HepG2 (cell line): ENCODE measurements around the gene SERINC5. TPM values are rescaled to one million over a fixed set of nuclear protein-coding genes. Genes with fewer than 3 reads are reported as not detected.

Experiments
- ASH2L ChIP-seq: fragments of 300-600, 200-600 bp; sonication (generic); IDR thresholded peaks from 2 replicates; pipeline ENCODE4 v1.7.0; 2017; ENCODE audit warnings: low read depth, mild to moderate bottlenecking, moderate library complexity, mixed read lengths, low read length; ENCODE audit not compliant: insufficient read length
- ELF1 ChIP-seq: sonication (generic); formaldehyde crosslinking; IDR thresholded peaks from 2 replicates; pipeline ENCODE4 v1.4.0; 2020; ENCODE audit warnings: missing genetic modification reagents
- FOXA3 ChIP-seq: IDR thresholded peaks from 2 replicates; pipeline ENCODE4 v1.6.1; 2016; ENCODE audit warnings: missing genetic modification reagents, missing compliant biosample characterization
- KAT8 ChIP-seq: IDR thresholded peaks from 2 replicates; pipeline ENCODE4 v1.6.1; 2016; ENCODE audit warnings: missing genetic modification reagents, missing compliant biosample characterization
- KLF9 ChIP-seq: IDR thresholded peaks from 2 replicates; pipeline ENCODE4 v1.6.1; 2016; ENCODE audit warnings: low read depth
- NCOA2 ChIP-seq: sonication (generic); formaldehyde crosslinking; IDR thresholded peaks from 2 replicates; pipeline ENCODE4 v1.8.0; 2022; ENCODE audit warnings: inconsistent platforms
- NCOR1 ChIP-seq: fragments of 200-600 bp; sonication (generic); IDR thresholded peaks from 2 replicates; pipeline ENCODE4 v1.7.0; 2017; ENCODE audit warnings: antibody characterized with exemption, low read length, borderline replicate concordance
- RBM22 ChIP-seq: fragments of 200-400 bp; formaldehyde crosslinking; optimal IDR thresholded peaks from 2 replicates; pipeline ENCODE3; 2017; ENCODE audit warnings: mild to moderate bottlenecking, low read length, moderate library complexity
- SKI ChIP-seq: fragments of 450-650 bp; IDR thresholded peaks from one replicate; pipeline ENCODE4 v1.6.1; 2018; ENCODE audit warnings: mild to moderate bottlenecking; ENCODE audit not compliant: partially characterized antibody
- SOX6 ChIP-seq, 2 experiments: fragments of 450-650 bp in 1 of 2; sonication (generic) in 1 of 2; formaldehyde crosslinking in 1 of 2; IDR thresholded peaks; 2 replicates each; pipeline versions ENCODE4 v1.4.0 to v1.6.1; 2017 to 2020; ENCODE audit warnings: antibody characterized with exemption in 1 of 2, mild to moderate bottlenecking in 1 of 2, missing genetic modification reagents in 1 of 2
- SP140L ChIP-seq: sonication (generic); formaldehyde crosslinking; IDR thresholded peaks from 2 replicates; pipeline ENCODE4 v1.4.0; 2020; ENCODE audit warnings: missing genetic modification reagents, borderline replicate concordance
- SRF ChIP-seq: IDR thresholded peaks from 2 replicates; pipeline ENCODE4 v1.6.1; 2011; ENCODE audit warnings: mild to moderate bottlenecking, low read depth, low read length, moderate library complexity
- TCF7 ChIP-seq: sonication (generic); IDR thresholded peaks from 2 replicates; pipeline ENCODE4 v1.6.1; 2016; ENCODE audit warnings: antibody characterized with exemption, low read depth
- THAP11 ChIP-seq: IDR thresholded peaks from 2 replicates; pipeline ENCODE4 v1.6.1; 2016; ENCODE audit warnings: missing biosample characterization, missing genetic modification reagents
- ZBTB34 ChIP-seq: sonication (generic); formaldehyde crosslinking; IDR thresholded peaks from 2 replicates; pipeline ENCODE4 v1.8.0; 2022; ENCODE audit warnings: mild to moderate bottlenecking, missing genetic modification reagents
- ZNF441 ChIP-seq: sonication (generic); formaldehyde crosslinking; IDR thresholded peaks from 2 replicates; pipeline ENCODE4 v1.7.0; 2021; ENCODE audit warnings: missing genetic modification reagents, borderline replicate concordance
- ZNF713 ChIP-seq: sonication (generic); formaldehyde crosslinking; IDR thresholded peaks from 2 replicates; pipeline ENCODE4 v1.4.0; 2020; ENCODE audit warnings: mild to moderate bottlenecking, missing genetic modification reagents
- polyA plus RNA-seq, 8 experiments: library from polyadenylated mRNA; depleted of rRNA in 3 of 8; stranded (reverse) in 7 of 8; unstranded in 1 of 8; fragments of >200 nt; fragmentation: Illumina TruSeq in 4 of 8; extraction: Trizol in 4 of 8; gene quantifications; 2 replicates each; pipeline versions ENCODE4 v1.2.1 to v1.2.3, GENCODE V29; 2011 to 2016; ENCODE audit warnings: low read depth in 4 of 8, missing spikeins in 1 of 8, mixed read lengths in 1 of 8; ENCODE audit not compliant: insufficient read depth in 1 of 8
- total RNA-seq, 5 experiments: library from RNA; depleted of rRNA; stranded (reverse); fragments of >200 nt; fragmentation: Illumina TruSeq; extraction: Trizol; gene quantifications; 2 replicates each; pipeline ENCODE4 v1.2.3, GENCODE V29; 2016; ENCODE audit warnings: low read depth in 1 of 5
- TF ChIP-seq, protein P1 (sequence below): sonication (generic); formaldehyde crosslinking; IDR thresholded peaks from 2 replicates; pipeline ENCODE4 v1.4.0; 2020; ENCODE audit warnings: missing genetic modification reagents
- TF ChIP-seq, protein P2 (sequence below): sonication (generic); formaldehyde crosslinking; IDR thresholded peaks from 2 replicates; pipeline ENCODE4 v1.9.0; 2021; ENCODE audit warnings: missing genetic modification reagents, borderline replicate concordance
- TF ChIP-seq, protein P3 (sequence below): sonication (generic); formaldehyde crosslinking; IDR thresholded peaks from 2 replicates; pipeline ENCODE4 v1.4.0; 2020; ENCODE audit warnings: missing genetic modification reagents, borderline replicate concordance

SERINC5 gene
- total and polyA plus RNA-seq, 2 of the 13 experiments (the other 11 are each of a cell fraction or from before 2014, with no cell fraction given), result 17.3 to 22.8 TPM

GRCh38 chr5:80204808-80205614 is 50.8 kb downstream of the SERINC5 start (continued):
- TF ChIP-seq, protein P1, sequence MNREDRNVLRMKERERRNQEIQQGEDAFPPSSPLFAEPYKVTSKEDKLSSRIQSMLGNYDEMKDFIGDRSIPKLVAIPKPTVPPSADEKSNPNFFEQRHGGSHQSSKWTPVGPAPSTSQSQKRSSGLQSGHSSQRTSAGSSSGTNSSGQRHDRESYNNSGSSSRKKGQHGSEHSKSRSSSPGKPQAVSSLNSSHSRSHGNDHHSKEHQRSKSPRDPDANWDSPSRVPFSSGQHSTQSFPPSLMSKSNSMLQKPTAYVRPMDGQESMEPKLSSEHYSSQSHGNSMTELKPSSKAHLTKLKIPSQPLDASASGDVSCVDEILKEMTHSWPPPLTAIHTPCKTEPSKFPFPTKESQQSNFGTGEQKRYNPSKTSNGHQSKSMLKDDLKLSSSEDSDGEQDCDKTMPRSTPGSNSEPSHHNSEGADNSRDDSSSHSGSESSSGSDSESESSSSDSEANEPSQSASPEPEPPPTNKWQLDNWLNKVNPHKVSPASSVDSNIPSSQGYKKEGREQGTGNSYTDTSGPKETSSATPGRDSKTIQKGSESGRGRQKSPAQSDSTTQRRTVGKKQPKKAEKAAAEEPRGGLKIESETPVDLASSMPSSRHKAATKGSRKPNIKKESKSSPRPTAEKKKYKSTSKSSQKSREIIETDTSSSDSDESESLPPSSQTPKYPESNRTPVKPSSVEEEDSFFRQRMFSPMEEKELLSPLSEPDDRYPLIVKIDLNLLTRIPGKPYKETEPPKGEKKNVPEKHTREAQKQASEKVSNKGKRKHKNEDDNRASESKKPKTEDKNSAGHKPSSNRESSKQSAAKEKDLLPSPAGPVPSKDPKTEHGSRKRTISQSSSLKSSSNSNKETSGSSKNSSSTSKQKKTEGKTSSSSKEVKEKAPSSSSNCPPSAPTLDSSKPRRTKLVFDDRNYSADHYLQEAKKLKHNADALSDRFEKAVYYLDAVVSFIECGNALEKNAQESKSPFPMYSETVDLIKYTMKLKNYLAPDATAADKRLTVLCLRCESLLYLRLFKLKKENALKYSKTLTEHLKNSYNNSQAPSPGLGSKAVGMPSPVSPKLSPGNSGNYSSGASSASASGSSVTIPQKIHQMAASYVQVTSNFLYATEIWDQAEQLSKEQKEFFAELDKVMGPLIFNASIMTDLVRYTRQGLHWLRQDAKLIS (CRISPR knock-in tag), result no peak
- TF ChIP-seq NCOR1 (peak; percentile 58; the same call in 1 of the 2 replicates), FOXA3 (CRISPR knock-in tag) (peak; percentile 95), TCF7 (peak; percentile 56; the same call in 1 of the 2 replicates), KLF9 (CRISPR knock-in tag) (0 out of 2 replicates have a peak, but pooled peaks have one; percentile 41), ASH2L (peak; percentile 59), NCOA2 (CRISPR knock-in tag) (peak; percentile 91), SKI (peak; percentile 93), SRF (peak; percentile 45; the same call in 1 of the 2 replicates), SP140L (CRISPR knock-in tag) (peak; percentile 84; the same call in 1 of the 2 replicates), KAT8 (CRISPR knock-in tag) (peak; percentile 72; the same call in 1 of the 2 replicates), ELF1 (CRISPR knock-in tag) (0 out of 2 replicates have a peak, but pooled peaks have one; percentile 15), SOX6 (IDR thresholded peaks at IDR 0.05) (no peak), SOX6 (CRISPR knock-in tag; IDR thresholded peaks at IDR 0.05) (peak; percentile 94), THAP11 (CRISPR knock-in tag) (peak; percentile 68), RBM22 (peak; percentile 47), ZNF713 (CRISPR knock-in tag) (no peak), ZBTB34 (0 out of 2 replicates have a peak, but pooled peaks have one; percentile 21), ZNF441 (0 out of 2 replicates have a peak, but pooled peaks have one; percentile 40)
- TF ChIP-seq, protein P2, sequence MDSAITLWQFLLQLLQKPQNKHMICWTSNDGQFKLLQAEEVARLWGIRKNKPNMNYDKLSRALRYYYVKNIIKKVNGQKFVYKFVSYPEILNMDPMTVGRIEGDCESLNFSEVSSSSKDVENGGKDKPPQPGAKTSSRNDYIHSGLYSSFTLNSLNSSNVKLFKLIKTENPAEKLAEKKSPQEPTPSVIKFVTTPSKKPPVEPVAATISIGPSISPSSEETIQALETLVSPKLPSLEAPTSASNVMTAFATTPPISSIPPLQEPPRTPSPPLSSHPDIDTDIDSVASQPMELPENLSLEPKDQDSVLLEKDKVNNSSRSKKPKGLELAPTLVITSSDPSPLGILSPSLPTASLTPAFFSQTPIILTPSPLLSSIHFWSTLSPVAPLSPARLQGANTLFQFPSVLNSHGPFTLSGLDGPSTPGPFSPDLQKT (CRISPR knock-in tag), result no peak
- TF ChIP-seq, protein P3, sequence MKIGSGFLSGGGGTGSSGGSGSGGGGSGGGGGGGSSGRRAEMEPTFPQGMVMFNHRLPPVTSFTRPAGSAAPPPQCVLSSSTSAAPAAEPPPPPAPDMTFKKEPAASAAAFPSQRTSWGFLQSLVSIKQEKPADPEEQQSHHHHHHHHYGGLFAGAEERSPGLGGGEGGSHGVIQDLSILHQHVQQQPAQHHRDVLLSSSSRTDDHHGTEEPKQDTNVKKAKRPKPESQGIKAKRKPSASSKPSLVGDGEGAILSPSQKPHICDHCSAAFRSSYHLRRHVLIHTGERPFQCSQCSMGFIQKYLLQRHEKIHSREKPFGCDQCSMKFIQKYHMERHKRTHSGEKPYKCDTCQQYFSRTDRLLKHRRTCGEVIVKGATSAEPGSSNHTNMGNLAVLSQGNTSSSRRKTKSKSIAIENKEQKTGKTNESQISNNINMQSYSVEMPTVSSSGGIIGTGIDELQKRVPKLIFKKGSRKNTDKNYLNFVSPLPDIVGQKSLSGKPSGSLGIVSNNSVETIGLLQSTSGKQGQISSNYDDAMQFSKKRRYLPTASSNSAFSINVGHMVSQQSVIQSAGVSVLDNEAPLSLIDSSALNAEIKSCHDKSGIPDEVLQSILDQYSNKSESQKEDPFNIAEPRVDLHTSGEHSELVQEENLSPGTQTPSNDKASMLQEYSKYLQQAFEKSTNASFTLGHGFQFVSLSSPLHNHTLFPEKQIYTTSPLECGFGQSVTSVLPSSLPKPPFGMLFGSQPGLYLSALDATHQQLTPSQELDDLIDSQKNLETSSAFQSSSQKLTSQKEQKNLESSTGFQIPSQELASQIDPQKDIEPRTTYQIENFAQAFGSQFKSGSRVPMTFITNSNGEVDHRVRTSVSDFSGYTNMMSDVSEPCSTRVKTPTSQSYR (CRISPR knock-in tag), result peak; percentile 65
